Keratinocyte (primary cell): Measurements from ENCODE around the gene MBP. TPM values are rescaled to one million over a fixed set of nuclear protein-coding genes. Genes with fewer than 3 reads are reported as not detected.

Experiments
- DNase-seq: peaks from one replicate; pipeline ENCODE4 v3.0.0-alpha.2; 2011; ENCODE audit warnings: low read depth, missing footprints, low spot score
- FAIRE-seq: peaks from 2 replicates; lab custom pipeline; 2011; peaks lifted over from hg19 to GRCh38; lab: Jason Lieb, UNC
- H2AFZ ChIP-seq: 2 replicates; pipeline ENCODE4 v1.6.0; 2012; ENCODE audit warnings: low read length, control low read depth, inconsistent platforms; ENCODE audit not compliant: control insufficient read depth
- H3K27ac ChIP-seq: 2 replicates; pipeline ENCODE4 v1.5.1; 2011; ENCODE audit warnings: low read length; ENCODE audit not compliant: control insufficient read depth, insufficient read depth
- H3K27me3 ChIP-seq: 3 replicates; pipeline ENCODE4 v1.6.0; 2011; ENCODE audit warnings: low read length; ENCODE audit not compliant: control insufficient read depth, insufficient read depth; ENCODE audit errors: extremely low read depth
- H3K36me3 ChIP-seq, 2 experiments: 2 replicates in 1 of 2; 3 replicates in 1 of 2; pipeline ENCODE4 v1.5.1; 2011; ENCODE audit warnings: low read length in 2 of 2, mild to moderate bottlenecking in 1 of 2; ENCODE audit not compliant: control insufficient read depth in 2 of 2, insufficient read depth in 2 of 2; ENCODE audit errors: extremely low read depth in 1 of 2
- H3K4me1 ChIP-seq: 3 replicates; pipeline ENCODE4 v1.5.1; 2011; ENCODE audit warnings: low read length; ENCODE audit not compliant: control insufficient read depth, insufficient read depth; ENCODE audit errors: extremely low read depth
- H3K4me2 ChIP-seq: 3 replicates; pipeline ENCODE4 v1.6.0; 2011; ENCODE audit warnings: low read depth, low read length; ENCODE audit not compliant: control insufficient read depth, insufficient read depth; ENCODE audit errors: extremely low read depth
- H3K4me3 ChIP-seq, 3 experiments: fragments of 200-600 bp in 1 of 3; sonication (generic) in 1 of 3; 2 replicates in 2 of 3; 3 replicates in 1 of 3; pipeline ENCODE4 v1.5.1; 2011 to 2016; ENCODE audit warnings: low read length in 3 of 3, mild to moderate bottlenecking in 3 of 3, control low read depth in 2 of 3, inconsistent platforms in 1 of 3, low read depth in 1 of 3, mixed read lengths in 1 of 3, mixed run types in 1 of 3, moderate library complexity in 1 of 3; ENCODE audit not compliant: control insufficient read depth in 2 of 3, insufficient read depth in 2 of 3; ENCODE audit errors: extremely low read depth in 1 of 3
- H3K79me2 ChIP-seq: 2 replicates; pipeline ENCODE4 v1.6.0; 2012; ENCODE audit warnings: low read length; ENCODE audit not compliant: control insufficient read depth, insufficient read depth
- H3K9ac ChIP-seq: 3 replicates; pipeline ENCODE4 v1.6.0; 2011; ENCODE audit warnings: low read length; ENCODE audit not compliant: control insufficient read depth, insufficient read depth; ENCODE audit errors: extremely low read depth
- H3K9me1 ChIP-seq: 3 replicates; pipeline ENCODE4 v1.6.0; 2011; ENCODE audit warnings: low read length; ENCODE audit not compliant: control insufficient read depth, insufficient read depth; ENCODE audit errors: extremely low read depth
- H3K9me3 ChIP-seq: 2 replicates; pipeline ENCODE4 v1.5.1; 2012; ENCODE audit warnings: low read depth, low read length; ENCODE audit not compliant: control insufficient read depth
- H4K20me1 ChIP-seq: 3 replicates; pipeline ENCODE4 v1.6.0; 2011; ENCODE audit warnings: low read length; ENCODE audit not compliant: control insufficient read depth, insufficient read depth; ENCODE audit errors: extremely low read depth
- EZH2 ChIP-seq: IDR thresholded peaks from one replicate; pipeline ENCODE4 v1.6.1; 2012; ENCODE audit warnings: inconsistent platforms, mild to moderate bottlenecking, low read length, moderate library complexity
- dilution Hi-C: fragments of 300-500 bp; cut with MboI; formaldehyde crosslinking; loops from one replicate; pipeline ENCODE4 v1.7.0; 2020; ENCODE audit warnings: low sequenced_read_pairs; ENCODE audit not compliant: extremely low pct_ligation_motif_present
- polyA plus RNA-seq, 5 experiments: library from polyadenylated mRNA; depleted of rRNA in 3 of 5; stranded (reverse) in 3 of 5; stranded (forward) in 1 of 5; unstranded in 1 of 5; fragments of >200 nt; gene quantifications; 1 replicate in 1 of 5; 2 replicates in 3 of 5; 3 replicates in 1 of 5; pipeline versions ENCODE4 v1.2.1 to v1.2.3, GENCODE V29; 2011 to 2012; ENCODE audit warnings: missing spikeins in 2 of 5, low read depth in 1 of 5, low replicate concordance in 1 of 5
- TF ChIP-seq, protein P1 (sequence below), 3 experiments: IDR thresholded peaks in 1 of 3; conservative IDR thresholded peaks in 1 of 3; optimal IDR thresholded peaks in 1 of 3; 2 replicates in 2 of 3; 3 replicates in 1 of 3; pipeline versions ENCODE3 to v1.5.1; 2011; ENCODE audit warnings: low read length in 3 of 3, mild to moderate bottlenecking in 3 of 3, moderate library complexity in 2 of 3, control low read depth in 1 of 3, inconsistent platforms in 1 of 3; ENCODE audit not compliant: insufficient read depth in 2 of 3; ENCODE audit errors: extremely low read depth in 1 of 3

Gene MBP
- polyA plus RNA-seq, 1 donor (not counting 4 experiments of a cell fraction or from before 2014, with no cell fraction given) = 38.7 TPM

DNA sequence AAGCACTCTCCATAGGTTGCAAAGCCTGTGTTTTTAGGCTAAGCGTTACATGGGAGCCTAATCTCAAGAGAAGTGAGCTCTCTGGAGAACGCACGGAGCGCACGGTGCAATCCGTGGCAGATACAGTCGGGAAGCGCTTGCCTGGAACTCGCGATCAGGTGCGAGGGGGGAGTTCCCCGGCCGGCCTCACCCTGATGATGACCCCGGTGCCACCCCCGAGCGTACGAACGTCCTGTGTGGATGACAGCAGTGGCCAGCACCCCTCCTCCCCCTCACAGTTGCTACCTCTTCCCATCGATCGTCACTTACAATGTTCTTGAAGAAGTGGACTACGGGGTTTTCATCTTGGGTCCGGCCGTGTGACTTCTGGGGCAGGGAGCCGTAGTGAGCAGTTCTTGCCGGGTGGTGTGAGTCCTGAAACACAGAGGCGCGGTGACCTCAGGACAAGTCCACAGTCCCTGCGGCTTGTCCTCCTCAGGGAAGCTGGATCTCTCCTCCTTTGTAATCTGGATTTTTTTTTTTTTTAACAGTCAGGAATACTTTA lies 142.9 kb downstream of the MBP start:
- Histone ChIP-seq H3K36me3 (no peaks in the 10 kb centered on the region), H3K9me3 (no peaks in the 10 kb centered on the region), H3K79me2 (no peaks in the 10 kb centered on the region), H3K4me2 (no peak overlapping the region), H3K4me1 (no peaks in the 10 kb centered on the region), H3K9ac (no peak overlapping the region), H2AFZ (no peak overlapping the region), H3K27me3 (peaks cover 3% of the 10 kb centered on the region), H3K4me3 (no peak overlapping the region), H3K27ac (no peak overlapping the region), H3K9me1 (no peaks in the 10 kb centered on the region), H4K20me1 (no peaks in the 10 kb centered on the region)
- no peak for FAIRE-seq
- TF ChIP-seq, protein P1, sequence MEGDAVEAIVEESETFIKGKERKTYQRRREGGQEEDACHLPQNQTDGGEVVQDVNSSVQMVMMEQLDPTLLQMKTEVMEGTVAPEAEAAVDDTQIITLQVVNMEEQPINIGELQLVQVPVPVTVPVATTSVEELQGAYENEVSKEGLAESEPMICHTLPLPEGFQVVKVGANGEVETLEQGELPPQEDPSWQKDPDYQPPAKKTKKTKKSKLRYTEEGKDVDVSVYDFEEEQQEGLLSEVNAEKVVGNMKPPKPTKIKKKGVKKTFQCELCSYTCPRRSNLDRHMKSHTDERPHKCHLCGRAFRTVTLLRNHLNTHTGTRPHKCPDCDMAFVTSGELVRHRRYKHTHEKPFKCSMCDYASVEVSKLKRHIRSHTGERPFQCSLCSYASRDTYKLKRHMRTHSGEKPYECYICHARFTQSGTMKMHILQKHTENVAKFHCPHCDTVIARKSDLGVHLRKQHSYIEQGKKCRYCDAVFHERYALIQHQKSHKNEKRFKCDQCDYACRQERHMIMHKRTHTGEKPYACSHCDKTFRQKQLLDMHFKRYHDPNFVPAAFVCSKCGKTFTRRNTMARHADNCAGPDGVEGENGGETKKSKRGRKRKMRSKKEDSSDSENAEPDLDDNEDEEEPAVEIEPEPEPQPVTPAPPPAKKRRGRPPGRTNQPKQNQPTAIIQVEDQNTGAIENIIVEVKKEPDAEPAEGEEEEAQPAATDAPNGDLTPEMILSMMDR (optimal IDR thresholded peaks at IDR 0.05 in 1 of 3, IDR thresholded peaks at IDR 0.05 in 1 of 3, conservative IDR thresholded peaks at IDR 0.05 in 1 of 3; ENCODE audit: extremely low read depth in 1 of 3, insufficient read depth in 2 of 3, low read length in 3 of 3) = no peak
- no peak for TF ChIP-seq EZH2
- DNase-seq = no peak
- dilution Hi-C loops = no loop called here

DNA sequence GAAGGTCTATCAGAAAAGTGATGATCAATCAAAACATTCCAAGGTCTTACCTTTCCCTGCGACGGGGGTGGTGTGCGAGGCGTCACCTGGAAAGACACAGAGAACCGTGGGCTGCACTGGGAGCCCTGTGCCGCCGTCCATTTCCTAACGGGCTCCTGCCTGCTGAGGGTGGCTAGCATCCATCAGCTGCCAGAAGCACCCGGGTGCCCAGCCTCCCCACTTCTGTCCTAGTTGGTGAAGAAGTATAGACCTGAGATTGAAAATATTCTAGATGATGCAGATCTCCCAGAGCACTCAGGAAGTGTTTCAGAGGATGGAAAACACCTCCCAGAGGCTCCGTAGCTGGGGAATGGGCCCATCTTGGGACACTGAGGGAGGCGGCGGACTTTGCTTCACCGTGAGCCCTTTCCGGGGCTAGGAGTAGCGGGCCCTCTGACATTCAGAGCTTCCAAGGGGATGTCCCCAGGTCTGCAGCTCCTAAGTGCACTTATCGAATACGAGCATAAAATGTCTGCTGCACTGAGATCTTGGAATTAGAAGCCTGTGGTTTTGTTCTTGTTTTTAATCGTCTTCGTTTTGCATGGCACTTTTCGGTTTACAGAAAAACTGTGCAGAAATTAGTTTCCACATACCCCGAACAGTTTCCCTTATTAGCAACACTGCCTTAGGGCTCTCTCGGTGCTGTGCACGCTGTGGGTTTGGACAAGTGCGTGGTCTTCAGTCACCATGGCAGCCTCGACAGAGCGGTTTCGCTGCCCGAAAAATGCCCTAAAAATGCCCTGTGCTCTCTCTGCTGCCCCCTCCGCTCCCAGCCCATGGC lies 143.5 kb downstream of the MBP start:
- no peak for DNase-seq
- no peaks in the 10 kb centered on the region for H3K4me1 ChIP-seq
- peaks cover 3% of the 10 kb centered on the region for H3K27me3 ChIP-seq
- H3K79me2 ChIP-seq = no peaks in the 10 kb centered on the region
- no peak for FAIRE-seq
- H3K36me3 ChIP-seq = no peaks in the 10 kb centered on the region
- no peak overlapping the region for H3K4me3 ChIP-seq
- no peaks in the 10 kb centered on the region for H3K9me3 ChIP-seq
- H3K9ac ChIP-seq = no peak overlapping the region
- H3K9me1 ChIP-seq = no peaks in the 10 kb centered on the region
- no peaks in the 10 kb centered on the region for H4K20me1 ChIP-seq
- H3K27ac ChIP-seq = no peak overlapping the region
- H2AFZ ChIP-seq = no peak overlapping the region
- dilution Hi-C loops = no loop called here
- TF ChIP-seq EZH2 = no peak
- TF ChIP-seq, protein P1 (optimal IDR thresholded peaks at IDR 0.05 in 1 of 3, IDR thresholded peaks at IDR 0.05 in 1 of 3, conservative IDR thresholded peaks at IDR 0.05 in 1 of 3; ENCODE audit: extremely low read depth in 1 of 3, insufficient read depth in 2 of 3, low read length in 3 of 3) = no peak
- no peak overlapping the region for H3K4me2 ChIP-seq
